ENCODE data around the gene GMDS.

GMDS gene

DNA sequence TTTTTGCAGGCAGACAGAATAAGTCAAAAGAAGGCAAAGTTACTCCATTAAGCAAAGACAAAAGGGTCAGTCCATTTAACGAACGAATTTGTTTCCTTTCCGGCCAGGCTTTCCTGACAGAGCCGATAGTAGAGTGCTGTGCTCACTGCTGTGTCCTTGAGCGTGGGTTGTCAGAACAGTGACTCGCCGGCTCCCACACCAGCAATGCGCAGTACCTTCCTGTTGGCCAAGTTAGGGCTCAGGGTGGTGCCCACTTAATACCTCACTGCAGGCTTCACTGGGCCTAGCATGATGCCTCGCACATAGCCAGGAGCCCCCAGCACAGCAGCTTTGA, 341.0 kb downstream of the GMDS start:
- Histone ChIP-seq H3K23ac (ENCODE audit: low read length in 2 of 2) (no peak overlapping the region), H3K79me1 (replicated peaks; ENCODE audit: low read length, poor library complexity, severe bottlenecking) (no peaks in the 10 kb centered on the region), H3K9ac (ENCODE audit: low read length) (no peak overlapping the region), H2AFZ (ENCODE audit: low read depth, low read length) (no peak overlapping the region), H2BK120ac (ENCODE audit: low read depth, low read length) (no peak overlapping the region), H3K27me3 (ENCODE audit: control insufficient read depth in 1 of 2, insufficient read depth in 1 of 2, low read length in 2 of 2) (no peaks in the 10 kb centered on the region), H3K18ac (ENCODE audit: low read depth in 1 of 2, low read length in 2 of 2) (no peak overlapping the region), H3K4me3 (ENCODE audit: insufficient read depth in 1 of 2, low read depth in 1 of 2, low read length in 2 of 2) (no peak overlapping the region), H4K8ac (ENCODE audit: low read length) (no peak overlapping the region), H3K4me2 (ENCODE audit: low read length, poor library complexity, severe bottlenecking) (no peak overlapping the region), H3K27ac (ENCODE audit: low read length, poor library complexity, severe bottlenecking) (no peak overlapping the region), H3K4ac (ENCODE audit: low read depth in 1 of 2, low read length in 2 of 2) (no peak overlapping the region), H4K91ac (ENCODE audit: low read length) (no peak overlapping the region), H3K4me1 (ENCODE audit: control insufficient read depth, insufficient read depth, low read depth, low read length) (peaks cover 1% of the 10 kb centered on the region), H3K14ac (ENCODE audit: low read length in 2 of 2) (no peak overlapping the region), H3K36me3 (ENCODE audit: control insufficient read depth in 1 of 2, insufficient read depth in 2 of 2, low read depth in 1 of 2, low read length in 2 of 2) (peaks cover 0 to 11% of the 10 kb centered on the region in 2 experiments), H2BK12ac (ENCODE audit: low read length in 2 of 2) (no peak overlapping the region), H2BK15ac (ENCODE audit: low read depth, poor library complexity, severe bottlenecking) (no peak overlapping the region), H2AK5ac (ENCODE audit: low read length, severe bottlenecking) (no peak overlapping the region), H2BK5ac (ENCODE audit: low read depth, low read length, poor library complexity, severe bottlenecking) (no peak overlapping the region), H3K9me3 (ENCODE audit: control insufficient read depth, low read length) (no peaks in the 10 kb centered on the region)
- DNase-seq: no peak
- WGBS: 75% methylated on average over 9 of the region's 9 CpGs

DNA sequence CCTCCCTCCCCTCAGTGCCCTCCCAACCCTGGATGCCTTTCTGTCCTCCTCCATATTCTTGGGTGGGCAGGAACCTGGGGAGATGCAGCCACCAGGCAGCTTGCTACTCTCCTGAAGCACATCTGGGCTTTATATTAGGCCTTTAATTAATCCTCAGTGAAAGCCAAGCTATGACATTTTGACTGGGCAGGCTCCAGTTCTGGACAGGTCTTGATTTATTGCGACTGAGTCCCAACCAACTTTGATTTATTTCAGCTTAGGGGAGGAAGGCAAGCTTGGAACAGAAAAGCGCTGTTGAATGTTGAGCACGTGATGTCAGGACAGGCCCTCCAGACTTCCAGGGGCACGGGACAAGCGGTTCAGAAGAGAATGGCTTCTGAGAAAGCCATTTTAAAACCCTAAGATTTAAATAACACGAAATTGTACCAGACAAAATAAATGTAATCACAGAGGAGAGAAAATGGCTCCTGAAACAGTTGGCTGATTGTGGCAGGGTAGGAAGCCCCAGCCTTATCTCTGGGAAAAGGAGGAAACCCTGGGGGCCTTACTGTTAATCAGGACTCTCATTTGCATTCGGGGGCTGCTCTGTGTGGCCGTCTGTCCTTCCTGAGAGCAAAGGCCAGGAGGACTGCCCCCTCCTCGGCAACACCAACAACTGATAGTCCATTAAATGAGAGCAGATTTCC, 341.5 kb downstream of the GMDS start:
- no peaks in the 10 kb centered on the region for H3K27me3 ChIP-seq (ENCODE audit: control insufficient read depth in 1 of 2, insufficient read depth in 1 of 2, low read length in 2 of 2)
- peaks cover 0 to 11% of the 10 kb centered on the region in 2 experiments for H3K36me3 ChIP-seq (ENCODE audit: control insufficient read depth in 1 of 2, insufficient read depth in 2 of 2, low read depth in 1 of 2, low read length in 2 of 2)
- no peak overlapping the region for H3K4me3 ChIP-seq (ENCODE audit: insufficient read depth in 1 of 2, low read depth in 1 of 2, low read length in 2 of 2)
- H3K18ac ChIP-seq (ENCODE audit: low read depth in 1 of 2, low read length in 2 of 2): no peak overlapping the region
- no peak overlapping the region for H3K4me2 ChIP-seq (ENCODE audit: low read length, poor library complexity, severe bottlenecking)
- H3K9ac ChIP-seq (ENCODE audit: low read length): no peak overlapping the region
- no peak overlapping the region for H3K27ac ChIP-seq (ENCODE audit: low read length, poor library complexity, severe bottlenecking)
- no peak overlapping the region for H2BK5ac ChIP-seq (ENCODE audit: low read depth, low read length, poor library complexity, severe bottlenecking)
- DNase-seq: no peak
- 53% methylated on average over 6 of the region's 9 CpGs for WGBS
- no peak overlapping the region for H2BK120ac ChIP-seq (ENCODE audit: low read depth, low read length)
- no peaks in the 10 kb centered on the region for H3K79me1 ChIP-seq (replicated peaks; ENCODE audit: low read length, poor library complexity, severe bottlenecking)
- H3K4me1 ChIP-seq (ENCODE audit: control insufficient read depth, insufficient read depth, low read depth, low read length): no peaks in the 10 kb centered on the region
- no peak overlapping the region for H3K23ac ChIP-seq (ENCODE audit: low read length in 2 of 2)
- no peak overlapping the region for H2AFZ ChIP-seq (ENCODE audit: low read depth, low read length)
- H3K9me3 ChIP-seq (ENCODE audit: control insufficient read depth, low read length): no peaks in the 10 kb centered on the region
- no peak overlapping the region for H2BK15ac ChIP-seq (ENCODE audit: low read depth, poor library complexity, severe bottlenecking)
- H2BK12ac ChIP-seq (ENCODE audit: low read length in 2 of 2): no peak overlapping the region
- no peak overlapping the region for H2AK5ac ChIP-seq (ENCODE audit: low read length, severe bottlenecking)
- H3K4ac ChIP-seq (ENCODE audit: low read depth in 1 of 2, low read length in 2 of 2): no peak overlapping the region
- H3K14ac ChIP-seq (ENCODE audit: low read length in 2 of 2): no peak overlapping the region
- no peak overlapping the region for H4K8ac ChIP-seq (ENCODE audit: low read length)
- H4K91ac ChIP-seq (ENCODE audit: low read length): no peak overlapping the region

DNA sequence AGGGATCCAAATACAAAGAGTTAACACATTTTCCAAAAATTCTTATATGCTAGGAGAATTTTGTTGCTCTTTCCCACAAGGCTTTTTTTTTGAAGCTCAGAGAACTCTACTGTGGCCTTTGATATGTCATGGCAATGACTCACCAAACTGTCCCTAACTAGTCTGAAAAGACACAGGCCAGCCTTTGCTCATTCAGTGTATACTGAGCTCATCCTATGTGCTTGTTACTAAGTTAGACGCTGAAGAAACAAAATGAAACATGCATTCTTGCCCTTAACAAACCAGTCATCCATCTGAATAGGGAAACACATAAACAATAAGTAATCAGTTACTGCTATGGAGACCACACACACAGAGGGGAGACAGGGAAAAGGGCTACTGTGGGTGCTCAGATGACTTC, 343.8 kb downstream of the GMDS start:
- Histone ChIP-seq H3K27me3 (ENCODE audit: control insufficient read depth in 1 of 2, insufficient read depth in 1 of 2, low read length in 2 of 2) (no peaks in the 10 kb centered on the region), H2BK120ac (ENCODE audit: low read depth, low read length) (no peak overlapping the region), H3K23ac (ENCODE audit: low read length in 2 of 2) (no peak overlapping the region), H3K27ac (ENCODE audit: low read length, poor library complexity, severe bottlenecking) (no peak overlapping the region), H4K91ac (ENCODE audit: low read length) (no peak overlapping the region), H2BK15ac (ENCODE audit: low read depth, poor library complexity, severe bottlenecking) (no peak overlapping the region), H3K9me3 (ENCODE audit: control insufficient read depth, low read length) (no peaks in the 10 kb centered on the region), H2BK12ac (ENCODE audit: low read length in 2 of 2) (no peak overlapping the region), H4K8ac (ENCODE audit: low read length) (no peak overlapping the region), H2BK5ac (ENCODE audit: low read depth, low read length, poor library complexity, severe bottlenecking) (no peak overlapping the region), H3K36me3 (ENCODE audit: control insufficient read depth in 1 of 2, insufficient read depth in 2 of 2, low read depth in 1 of 2, low read length in 2 of 2) (peaks cover 0 to 11% of the 10 kb centered on the region in 2 experiments), H3K18ac (ENCODE audit: low read depth in 1 of 2, low read length in 2 of 2) (no peak overlapping the region), H3K79me1 (replicated peaks; ENCODE audit: low read length, poor library complexity, severe bottlenecking) (no peaks in the 10 kb centered on the region), H2AFZ (ENCODE audit: low read depth, low read length) (no peak overlapping the region), H3K4me2 (ENCODE audit: low read length, poor library complexity, severe bottlenecking) (no peak overlapping the region), H3K9ac (ENCODE audit: low read length) (no peak overlapping the region), H3K14ac (ENCODE audit: low read length in 2 of 2) (no peak overlapping the region), H3K4me1 (ENCODE audit: control insufficient read depth, insufficient read depth, low read depth, low read length) (no peaks in the 10 kb centered on the region), H3K4me3 (ENCODE audit: insufficient read depth in 1 of 2, low read depth in 1 of 2, low read length in 2 of 2) (no peak overlapping the region), H2AK5ac (ENCODE audit: low read length, severe bottlenecking) (no peak overlapping the region), H3K4ac (ENCODE audit: low read depth in 1 of 2, low read length in 2 of 2) (no peak overlapping the region)
- 17% methylated on average over 1 of the region's 1 CpG for WGBS
- DNase-seq: peak; percentile 90

DNA sequence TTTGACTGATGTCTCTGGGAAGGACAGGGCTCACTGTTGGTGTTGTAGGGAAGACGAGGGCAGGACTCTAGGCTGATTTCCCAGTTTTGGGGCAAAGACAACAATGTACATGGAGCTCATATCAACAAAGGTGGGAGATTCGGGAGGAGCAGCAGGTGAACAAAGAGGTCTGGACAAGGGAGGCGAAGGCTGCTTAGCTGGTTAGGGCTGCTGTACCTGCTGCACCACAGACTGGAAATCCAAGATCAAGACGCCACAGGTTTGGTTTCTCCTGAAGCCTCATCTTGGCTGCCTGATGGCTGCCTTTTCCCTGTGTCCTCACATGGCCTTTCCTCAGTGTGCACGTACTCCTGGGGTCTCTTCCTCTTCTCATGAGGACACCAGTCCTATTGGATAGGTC, 348.5 kb downstream of the GMDS start:
- Histone ChIP-seq H3K9ac (ENCODE audit: low read length) (no peak overlapping the region), H4K91ac (ENCODE audit: low read length) (no peak overlapping the region)

More for the DNA sequence above, 348.5 kb downstream of the GMDS start:
- H3K14ac ChIP-seq (ENCODE audit: low read length in 2 of 2): no peak overlapping the region
- H4K8ac ChIP-seq (ENCODE audit: low read length): no peak overlapping the region
- H3K18ac ChIP-seq (ENCODE audit: low read depth in 1 of 2, low read length in 2 of 2): no peak overlapping the region
- no peak overlapping the region for H3K4me2 ChIP-seq (ENCODE audit: low read length, poor library complexity, severe bottlenecking)
- no peak overlapping the region for H2BK120ac ChIP-seq (ENCODE audit: low read depth, low read length)
- H3K4me3 ChIP-seq (ENCODE audit: insufficient read depth in 1 of 2, low read depth in 1 of 2, low read length in 2 of 2): no peak overlapping the region
- no peaks in the 10 kb centered on the region for H3K9me3 ChIP-seq (ENCODE audit: control insufficient read depth, low read length)
- WGBS: 99% methylated on average over 5 of the region's 5 CpGs
- H3K27ac ChIP-seq (ENCODE audit: low read length, poor library complexity, severe bottlenecking): no peak overlapping the region
- no peak overlapping the region for H2BK12ac ChIP-seq (ENCODE audit: low read length in 2 of 2)
- peaks cover 0 to 5% of the 10 kb centered on the region in 2 experiments for H3K36me3 ChIP-seq (ENCODE audit: control insufficient read depth in 1 of 2, insufficient read depth in 2 of 2, low read depth in 1 of 2, low read length in 2 of 2)
- H2AK5ac ChIP-seq (ENCODE audit: low read length, severe bottlenecking): no peak overlapping the region
- no peak overlapping the region for H3K23ac ChIP-seq (ENCODE audit: low read length in 2 of 2)
- H2BK15ac ChIP-seq (ENCODE audit: low read depth, poor library complexity, severe bottlenecking): no peak overlapping the region
- H3K79me1 ChIP-seq (replicated peaks; ENCODE audit: low read length, poor library complexity, severe bottlenecking): no peaks in the 10 kb centered on the region
- H3K4me1 ChIP-seq (ENCODE audit: control insufficient read depth, insufficient read depth, low read depth, low read length): peaks cover 2% of the 10 kb centered on the region
- no peak overlapping the region for H3K4ac ChIP-seq (ENCODE audit: low read depth in 1 of 2, low read length in 2 of 2)
- no peaks in the 10 kb centered on the region for H3K27me3 ChIP-seq (ENCODE audit: control insufficient read depth in 1 of 2, insufficient read depth in 1 of 2, low read length in 2 of 2)
- no peak overlapping the region for H2AFZ ChIP-seq (ENCODE audit: low read depth, low read length)
- DNase-seq: no peak
- H2BK5ac ChIP-seq (ENCODE audit: low read depth, low read length, poor library complexity, severe bottlenecking): no peak overlapping the region

Data from mesenchymal stem cell (in vitro differentiated cells and primary cell).